Neuronal stem cell (in vitro differentiated cells): Measurements from ENCODE around the gene ZNF219. TPM values are rescaled to one million over a fixed set of nuclear protein-coding genes. Genes with fewer than 3 reads are reported as not detected.
A peak's percentile ranks its signal among the peaks of the same experiment; 100 is the strongest.

Source experiments
- DNase-seq: peaks from one replicate; pipeline ENCODE4 v3.0.0-alpha.2; 2013; ENCODE audit warnings: low spot score
- H2AFZ ChIP-seq: one replicate; pipeline ENCODE4 v1.6.1; 2013; ENCODE audit warnings: mild to moderate bottlenecking, low read length, inconsistent platforms
- H2AK5ac ChIP-seq: 2 replicates; pipeline ENCODE4 v1.6.1; 2013; ENCODE audit warnings: low read depth, mild to moderate bottlenecking, inconsistent platforms, low read length, moderate library complexity, mixed read lengths
- H2BK120ac ChIP-seq: 2 replicates; pipeline ENCODE4 v1.6.1; 2013; ENCODE audit warnings: low read depth, mild to moderate bottlenecking, inconsistent platforms, low read length, moderate library complexity, mixed read lengths
- H2BK12ac ChIP-seq: one replicate; pipeline ENCODE4 v1.6.1; 2013; ENCODE audit warnings: low read length, inconsistent platforms
- H2BK15ac ChIP-seq: 2 replicates; pipeline ENCODE4 v1.6.1; 2013; ENCODE audit warnings: mild to moderate bottlenecking, low read length, inconsistent platforms, mixed read lengths
- H2BK5ac ChIP-seq: one replicate; pipeline ENCODE4 v1.6.1; 2013; ENCODE audit warnings: inconsistent platforms, mild to moderate bottlenecking, low read length, moderate library complexity
- H3K14ac ChIP-seq: one replicate; pipeline ENCODE4 v1.6.1; 2013; ENCODE audit warnings: low read length, inconsistent platforms
- H3K18ac ChIP-seq: 2 replicates; pipeline ENCODE4 v1.6.1; 2013; ENCODE audit warnings: low read length, inconsistent platforms
- H3K23ac ChIP-seq: 2 replicates; pipeline ENCODE4 v1.6.1; 2013; ENCODE audit warnings: low read depth, mild to moderate bottlenecking, mixed read lengths, low read length, inconsistent platforms; ENCODE audit not compliant: poor library complexity
- H3K27ac ChIP-seq: replicated peaks from 3 replicates; pipeline ENCODE4 v1.5.1; 2013; ENCODE audit warnings: low read length, inconsistent platforms
- H3K27me3 ChIP-seq, 3 experiments: 2 replicates each; pipeline ENCODE4 v1.6.1; 2013; ENCODE audit warnings: low read length in 3 of 3, mild to moderate bottlenecking in 2 of 3, inconsistent platforms in 1 of 3, low read depth in 1 of 3, mixed read lengths in 1 of 3, moderate library complexity in 1 of 3; ENCODE audit not compliant: control insufficient read depth in 3 of 3, insufficient read depth in 3 of 3
- H3K36me3 ChIP-seq, 2 donors: replicated peaks in 1 of 2; 2 replicates each; pipeline ENCODE4 v1.6.1; 2013; ENCODE audit warnings: low read length in 2 of 2; ENCODE audit not compliant: control insufficient read depth in 2 of 2, insufficient read depth in 2 of 2
- H3K4ac ChIP-seq: 2 replicates; pipeline ENCODE4 v1.6.1; 2013; ENCODE audit warnings: inconsistent platforms, mild to moderate bottlenecking, low read length, moderate library complexity
- H3K4me1 ChIP-seq, 2 donors: 1 replicate in 1 of 2; 2 replicates in 1 of 2; pipeline ENCODE4 v1.6.1; 2013; ENCODE audit warnings: low read length in 2 of 2, low read depth in 1 of 2; ENCODE audit not compliant: control insufficient read depth in 2 of 2, insufficient read depth in 1 of 2
- H3K4me2 ChIP-seq: one replicate; pipeline ENCODE4 v1.6.1; 2013; ENCODE audit warnings: mild to moderate bottlenecking, low read length, inconsistent platforms; ENCODE audit not compliant: insufficient read depth, poor library complexity, severe bottlenecking
- H3K4me3 ChIP-seq, 2 donors: 2 replicates each; pipeline ENCODE4 v1.5.1; 2013; ENCODE audit warnings: low read length in 2 of 2, mild to moderate bottlenecking in 2 of 2, inconsistent platforms in 1 of 2, moderate library complexity in 1 of 2
- H3K79me1 ChIP-seq: one replicate; pipeline ENCODE4 v1.6.1; 2013; ENCODE audit warnings: low read depth, mild to moderate bottlenecking, inconsistent platforms, low read length, moderate library complexity
- H3K9ac ChIP-seq: one replicate; pipeline ENCODE4 v1.6.1; 2013; ENCODE audit warnings: mild to moderate bottlenecking, low read depth, low read length, inconsistent platforms; ENCODE audit not compliant: poor library complexity
- H3K9me3 ChIP-seq, 2 donors: replicated peaks in 1 of 2; 2 replicates each; pipeline versions ENCODE3 to v1.6.1; 2013; ENCODE audit warnings: low read length in 2 of 2, mild to moderate bottlenecking in 2 of 2, inconsistent platforms in 1 of 2, low read depth in 1 of 2, mixed read lengths in 1 of 2, moderate library complexity in 1 of 2; ENCODE audit not compliant: control insufficient read depth in 2 of 2, insufficient read depth in 1 of 2
- H4K8ac ChIP-seq: one replicate; pipeline ENCODE4 v1.6.1; 2013; ENCODE audit warnings: low read depth, mild to moderate bottlenecking, inconsistent platforms, low read length, moderate library complexity
- H4K91ac ChIP-seq: one replicate; pipeline ENCODE4 v1.6.1; 2013; ENCODE audit warnings: low read length, low read depth, mild to moderate bottlenecking, inconsistent platforms; ENCODE audit not compliant: poor library complexity
- WGBS, 2 donors: extraction: QIAGEN DNeasy Blood & Tissue Kit; methylation state at CpG; one replicate each; pipeline ENCODE4 v1.1.7; 2013; ENCODE audit warnings: missing lambda C conversion rate in 2 of 2, mixed read lengths in 1 of 2; ENCODE audit not compliant: insufficient read length in 2 of 2, insufficient replicate concordance in 1 of 2; ENCODE audit errors: extremely low coverage in 2 of 2; 5-methylcytosine and 5-hydroxymethylcytosine counted together
- polyA plus RNA-seq, 2 experiments: library from polyadenylated mRNA; stranded (reverse); fragments of 200-250 nt; gene quantifications; one replicate each; pipeline ENCODE4 v1.2.3, GENCODE V29; 2013

ZNF219 gene
- 197 TPM for polyA plus RNA-seq (2013, experiment 1 of 2)
- 195 TPM for polyA plus RNA-seq (2013, experiment 2 of 2)

DNA sequence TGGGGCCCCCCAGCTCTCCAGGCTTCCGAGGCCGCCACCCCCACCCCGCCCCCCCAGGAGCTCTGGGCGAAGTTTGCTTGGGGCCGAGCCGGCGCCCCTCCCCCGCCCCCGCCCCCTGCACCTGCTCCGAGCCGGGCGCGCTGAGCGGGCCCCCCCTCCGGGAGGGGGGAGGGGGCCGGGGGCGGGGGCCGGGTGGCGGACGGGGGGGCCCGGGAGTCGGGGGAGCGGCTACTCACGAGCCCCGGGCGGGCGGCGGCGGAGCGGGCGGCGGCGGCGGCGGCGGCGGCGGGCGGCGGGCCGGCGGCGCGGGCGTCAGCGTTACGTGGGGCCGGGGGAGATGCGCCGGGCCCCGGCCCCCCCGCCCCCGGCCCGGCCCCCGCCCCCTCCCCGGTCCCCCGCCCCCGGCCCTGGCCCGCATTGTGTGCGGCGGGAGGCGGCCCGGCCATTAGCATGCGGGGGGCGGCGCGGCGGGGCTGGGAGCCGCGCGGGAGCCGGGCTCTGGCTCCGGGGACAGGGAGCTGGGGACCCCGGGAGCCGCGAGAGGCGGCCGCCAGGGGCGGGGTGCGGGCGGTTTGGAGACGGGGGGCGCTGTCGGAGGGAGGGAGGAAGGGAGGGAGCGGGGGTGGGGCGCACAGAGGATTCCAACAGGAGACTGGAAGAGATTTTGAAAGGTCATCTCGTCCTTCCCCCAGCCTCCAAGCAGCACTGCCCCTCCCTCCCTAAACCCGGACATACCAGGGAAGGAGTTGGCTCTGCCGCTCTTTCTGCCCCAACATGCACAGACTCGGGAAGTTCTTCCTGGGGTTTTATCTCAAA is at the start of gene ZNF219:
Gene ZNF219 (minus strand): TSS at position 580 of the 816 bp plus-strand sequence. CDS start 5,064 bp downstream, outside the sequence.
- no peak within 1 kb of the TSS for H3K14ac ChIP-seq
- H3K4me1 ChIP-seq, result peaks cover 36 to 53% of the 10 kb centered on the region in 2 donors
- H2BK5ac ChIP-seq, result peak within 1 kb of the TSS; percentile 91
- peak within 1 kb of the TSS; percentile 5 for H3K18ac ChIP-seq
- H2AK5ac ChIP-seq, result peak within 1 kb of the TSS; percentile 0
- H3K27ac ChIP-seq, result peak within 1 kb of the TSS; percentile 90
- peak; percentile 79 for DNase-seq
- peak within 1 kb of the TSS; percentile 69 for H2AFZ ChIP-seq
- H3K4me3 ChIP-seq, result peak within 1 kb of the TSS; percentile 61 to 84
- no peak within 1 kb of the TSS for H2BK12ac ChIP-seq
- no peaks in the 10 kb centered on the region for H3K79me1 ChIP-seq
- H3K36me3 ChIP-seq, result peaks cover 2 to 6% of the 10 kb centered on the region in 2 donors
- H3K27me3 ChIP-seq, result no peaks in the 10 kb centered on the region
- no peak within 1 kb of the TSS for H4K8ac ChIP-seq
- peak within 1 kb of the TSS; percentile 82 for H3K9ac ChIP-seq
- H3K9me3 ChIP-seq, result no peaks in the 10 kb centered on the region
- peak within 1 kb of the TSS; percentile 51 for H2BK120ac ChIP-seq
- H3K4ac ChIP-seq, result no peak within 1 kb of the TSS
- no peak within 1 kb of the TSS for H4K91ac ChIP-seq
- peak within 1 kb of the TSS; percentile 61 for H3K4me2 ChIP-seq
- no CpG with 5 or more reads among the region's 90 CpGs for WGBS, 2 donors
- H2BK15ac ChIP-seq, result no peak within 1 kb of the TSS
- H3K23ac ChIP-seq, result no peak within 1 kb of the TSS

DNA sequence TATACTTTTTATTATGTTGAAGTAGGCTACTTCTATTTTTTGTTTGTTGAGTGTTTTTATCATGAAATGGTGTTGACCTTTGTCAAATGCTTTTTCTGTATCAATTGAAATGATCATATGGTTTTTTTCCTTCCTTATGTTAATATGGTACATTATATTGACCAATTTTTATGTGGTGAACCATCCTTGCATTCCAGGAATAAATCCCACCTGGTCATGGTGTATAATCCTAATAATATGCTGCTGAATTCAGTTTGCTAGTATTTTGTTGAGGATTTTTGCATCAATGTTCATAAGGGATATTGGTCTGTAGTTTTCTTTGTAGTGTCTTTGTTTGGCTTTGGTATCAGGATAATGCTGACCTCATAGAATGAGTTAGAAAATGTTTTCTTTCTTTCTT is 47.0 kb upstream of the ZNF219 start:
- H2BK120ac ChIP-seq, result no peak overlapping the region
- H2BK5ac ChIP-seq, result no peak overlapping the region
- H3K14ac ChIP-seq, result no peak overlapping the region
- no peak overlapping the region for H3K4me3 ChIP-seq
- H4K8ac ChIP-seq, result no peak overlapping the region
- no peak overlapping the region for H2BK12ac ChIP-seq
- no peaks in the 10 kb centered on the region for H3K79me1 ChIP-seq
- H3K9me3 ChIP-seq, result peaks cover 0 to 3% of the 10 kb centered on the region in 2 donors
- peaks cover 0 to 13% (median 0%) of the 10 kb centered on the region in 3 experiments for H3K27me3 ChIP-seq
- no peak overlapping the region for H3K4ac ChIP-seq
- H3K27ac ChIP-seq, result no peak overlapping the region
- no peak overlapping the region for H3K9ac ChIP-seq
- DNase-seq, result no peak
- H3K36me3 ChIP-seq, result no peaks in the 10 kb centered on the region
- no peak overlapping the region for H3K4me2 ChIP-seq
- H3K4me1 ChIP-seq, result no peaks in the 10 kb centered on the region
- H3K18ac ChIP-seq, result no peak overlapping the region
- H2BK15ac ChIP-seq, result no peak overlapping the region
- H2AK5ac ChIP-seq, result no peak overlapping the region
- H3K23ac ChIP-seq, result no peak overlapping the region
- H4K91ac ChIP-seq, result no peak overlapping the region
- no peak overlapping the region for H2AFZ ChIP-seq

DNA sequence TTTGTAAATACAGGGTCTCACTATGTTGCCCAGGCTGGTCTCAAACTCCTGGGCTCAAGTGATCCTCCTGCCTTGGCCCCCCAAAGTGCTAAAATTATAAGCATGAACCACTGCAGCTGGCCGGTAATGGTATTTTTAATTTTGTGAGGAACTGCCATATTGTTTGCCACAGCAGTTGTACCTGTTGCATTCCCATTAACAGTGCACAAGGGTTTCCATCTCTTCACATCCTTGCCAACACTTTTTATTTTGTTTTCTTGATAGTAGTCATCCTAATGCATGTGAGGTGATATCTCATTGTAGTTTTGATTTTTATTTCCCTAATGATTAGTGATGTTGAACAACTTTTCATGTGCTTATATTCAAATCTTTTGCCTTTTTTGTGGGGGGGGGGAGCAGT is 43.9 kb upstream of the ZNF219 start:
- no peak overlapping the region for H2AFZ ChIP-seq
- no peak overlapping the region for H3K9ac ChIP-seq
- no peak overlapping the region for H2AK5ac ChIP-seq
- no peak overlapping the region for H2BK120ac ChIP-seq
- no peak overlapping the region for H3K14ac ChIP-seq
- no peak for DNase-seq
- no peak overlapping the region for H2BK12ac ChIP-seq
- H4K8ac ChIP-seq, result no peak overlapping the region
- H3K23ac ChIP-seq, result no peak overlapping the region
- no CpG with 5 or more reads among the region's 1 CpG for WGBS, 2 donors
- no peak overlapping the region for H3K4me3 ChIP-seq
- no peak overlapping the region for H3K4ac ChIP-seq
- no peaks in the 10 kb centered on the region for H3K79me1 ChIP-seq
- no peak overlapping the region for H2BK5ac ChIP-seq
- no peaks in the 10 kb centered on the region for H3K4me1 ChIP-seq
- H3K18ac ChIP-seq, result no peak overlapping the region
- no peak overlapping the region for H3K4me2 ChIP-seq
- no peak overlapping the region for H2BK15ac ChIP-seq
- no peak overlapping the region for H4K91ac ChIP-seq
- no peak overlapping the region for H3K27ac ChIP-seq
- H3K36me3 ChIP-seq, result no peaks in the 10 kb centered on the region
- H3K27me3 ChIP-seq, result no peaks in the 10 kb centered on the region
- peaks cover 0 to 3% of the 10 kb centered on the region in 2 donors for H3K9me3 ChIP-seq

- Histone ChIP-seq H3K27ac (no peak overlapping the region), H3K4ac (no peak overlapping the region), H3K79me1 (no peaks in the 10 kb centered on the region), H3K14ac (no peak overlapping the region), H2BK15ac (no peak overlapping the region), H2BK12ac (no peak overlapping the region), H4K8ac (no peak overlapping the region), H2AFZ (no peak overlapping the region), H2BK120ac (no peak overlapping the region), H3K9ac (no peak overlapping the region), H3K4me1 (no peaks in the 10 kb centered on the region), H4K91ac (no peak overlapping the region), H3K4me2 (no peak overlapping the region), H3K36me3 (no peaks in the 10 kb centered on the region), H2AK5ac (no peak overlapping the region), H2BK5ac (no peak overlapping the region), H3K18ac (no peak overlapping the region), H3K23ac (no peak overlapping the region), H3K4me3 (no peak overlapping the region), H3K27me3 (no peaks in the 10 kb centered on the region), H3K9me3 (no peaks in the 10 kb centered on the region)
- DNase-seq, result peak; percentile 4
- WGBS, 2 donors, result no CpG with 5 or more reads among the region's 1 CpG
Measured at GRCh38 chr14:21136024-21136423, 37.6 kb upstream of the ZNF219 start.
